ENCODE data around the gene ANKRD44. TPM values are rescaled to one million over a fixed set of nuclear protein-coding genes. Genes with fewer than 3 reads are reported as not detected.

ANKRD44 gene
- total RNA-seq, 1 donor from 2014 or later = 21.4 TPM

- H3K27ac Mint-ChIP-seq (ENCODE audit: unreplicated experiment) = peak overlapping the region; percentile 96
- H3K9me3 Mint-ChIP-seq (ENCODE audit: low read depth) = no peaks in the 10 kb centered on the region
- no peak overlapping the region for H3K4me3 Mint-ChIP-seq (ENCODE audit: unreplicated experiment)
- peaks cover 23% of the 10 kb centered on the region for H3K4me1 Mint-ChIP-seq (ENCODE audit: low read depth)
- no peak for TF ChIP-seq CTCF (IDR thresholded peaks at IDR 0.05)
- H3K27me3 Mint-ChIP-seq (ENCODE audit: low read depth) = no peaks in the 10 kb centered on the region
- no peak for DNase-seq (ENCODE audit: low spot score)
- H3K36me3 Mint-ChIP-seq (ENCODE audit: low read depth) = no peaks in the 10 kb centered on the region
Observed at GRCh38 chr2:196987298-196987648, 323.3 kb downstream of the ANKRD44 start.

DNA sequence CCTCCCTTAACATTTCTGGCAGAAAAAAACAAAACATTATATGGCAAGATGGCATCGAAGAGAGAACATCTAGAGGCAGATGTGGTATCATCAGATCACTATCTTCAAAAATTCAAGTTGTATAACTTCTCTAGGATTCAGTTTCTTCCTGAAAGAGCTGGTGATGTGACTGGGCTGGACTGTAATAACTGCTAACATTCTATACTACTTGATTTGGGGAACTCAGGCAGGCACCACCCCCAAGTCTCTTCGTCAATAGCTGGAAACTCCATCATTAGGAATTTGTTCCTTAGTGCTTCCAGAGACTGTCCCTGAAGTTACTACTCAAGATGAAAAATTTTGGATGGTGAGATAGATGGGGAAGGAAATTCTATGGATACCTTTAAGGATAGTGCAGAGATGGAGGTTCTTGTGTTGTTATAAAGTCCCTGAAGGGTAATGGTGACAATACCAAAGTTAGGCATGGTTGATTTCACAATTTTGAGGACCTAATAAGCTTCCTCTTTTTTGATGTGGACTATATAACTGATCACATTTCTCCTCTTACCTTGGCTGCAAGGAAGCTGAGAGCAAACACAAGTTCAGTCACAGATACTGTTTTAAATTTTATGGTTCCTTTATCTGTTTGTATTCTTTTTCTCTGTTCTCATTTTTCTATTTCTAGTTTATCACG is 324.9 kb downstream of the ANKRD44 start:
- Mint-ChIP-seq H3K27me3 (ENCODE audit: low read depth) (no peaks in the 10 kb centered on the region), H3K36me3 (ENCODE audit: low read depth) (no peaks in the 10 kb centered on the region), H3K4me1 (ENCODE audit: low read depth) (peaks cover 23% of the 10 kb centered on the region), H3K4me3 (ENCODE audit: unreplicated experiment) (no peak overlapping the region), H3K9me3 (ENCODE audit: low read depth) (no peaks in the 10 kb centered on the region), H3K27ac (ENCODE audit: unreplicated experiment) (no peak overlapping the region)
- DNase-seq (ENCODE audit: low spot score) = no peak
- TF ChIP-seq CTCF (IDR thresholded peaks at IDR 0.05) = no peak

- H3K4me1 Mint-ChIP-seq (ENCODE audit: low read depth) = peaks cover 23% of the 10 kb centered on the region
- no peak for DNase-seq (ENCODE audit: low spot score)
- no peak overlapping the region for H3K27ac Mint-ChIP-seq (ENCODE audit: unreplicated experiment)
- H3K27me3 Mint-ChIP-seq (ENCODE audit: low read depth) = no peaks in the 10 kb centered on the region
- H3K9me3 Mint-ChIP-seq (ENCODE audit: low read depth) = no peaks in the 10 kb centered on the region
- no peak overlapping the region for H3K4me3 Mint-ChIP-seq (ENCODE audit: unreplicated experiment)
- TF ChIP-seq CTCF (IDR thresholded peaks at IDR 0.05) = no peak
- no peaks in the 10 kb centered on the region for H3K36me3 Mint-ChIP-seq (ENCODE audit: low read depth)
Observed at GRCh38 chr2:196984903-196985302, 325.7 kb downstream of the ANKRD44 start.

- no peak overlapping the region for H3K4me3 Mint-ChIP-seq (ENCODE audit: unreplicated experiment)
- H3K36me3 Mint-ChIP-seq (ENCODE audit: low read depth) = no peaks in the 10 kb centered on the region
- H3K9me3 Mint-ChIP-seq (ENCODE audit: low read depth) = no peaks in the 10 kb centered on the region
- H3K27ac Mint-ChIP-seq (ENCODE audit: unreplicated experiment) = no peak overlapping the region
- H3K27me3 Mint-ChIP-seq (ENCODE audit: low read depth) = no peaks in the 10 kb centered on the region
- TF ChIP-seq CTCF (IDR thresholded peaks at IDR 0.05) = no peak
- peaks cover 23% of the 10 kb centered on the region for H3K4me1 Mint-ChIP-seq (ENCODE audit: low read depth)
- DNase-seq (ENCODE audit: low spot score) = no peak
Observed at GRCh38 chr2:196983934-196984333, 326.6 kb downstream of the ANKRD44 start.

GRCh38 chr2:196980473-196980872 is 330.1 kb downstream of the ANKRD44 start:
- no peak for DNase-seq (ENCODE audit: low spot score)
- H3K27me3 Mint-ChIP-seq (ENCODE audit: low read depth) = no peaks in the 10 kb centered on the region
- no peak for TF ChIP-seq CTCF (IDR thresholded peaks at IDR 0.05)
- H3K9me3 Mint-ChIP-seq (ENCODE audit: low read depth) = peaks cover 4% of the 10 kb centered on the region
- H3K27ac Mint-ChIP-seq (ENCODE audit: unreplicated experiment) = no peak overlapping the region
- H3K4me3 Mint-ChIP-seq (ENCODE audit: unreplicated experiment) = no peak overlapping the region
- peaks cover 1% of the 10 kb centered on the region for H3K36me3 Mint-ChIP-seq (ENCODE audit: low read depth)
- H3K4me1 Mint-ChIP-seq (ENCODE audit: low read depth) = no peaks in the 10 kb centered on the region

Measured in chondrocyte (in vitro differentiated cells).